ENCODE results near the gene MMP7.

MMP7 gene

GRCh38 chr11:102493524-102493923 lies 37.0 kb downstream of the MMP7 start:
- DNase-seq (ENCODE audit: low read depth): no peak

DNA sequence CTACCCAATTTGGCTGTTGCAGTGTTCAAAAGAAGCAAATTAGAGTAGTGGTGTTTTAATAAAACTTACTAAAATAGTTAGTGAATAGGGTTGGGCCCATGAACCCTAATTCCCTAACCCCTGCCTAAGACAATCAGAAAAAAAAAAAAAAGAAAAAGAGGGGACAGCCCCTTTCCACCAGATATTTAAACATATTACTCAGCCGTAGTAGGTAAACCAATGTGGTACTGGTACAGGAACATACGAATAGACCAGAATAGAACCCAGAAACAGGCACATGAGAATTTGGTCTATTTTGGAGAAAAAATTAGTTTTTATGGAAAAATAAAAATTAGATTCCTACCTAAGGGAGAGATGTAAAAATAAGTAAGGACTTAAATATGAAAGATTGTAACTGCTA lies 38.6 kb downstream of the MMP7 start:
- no peak for DNase-seq (ENCODE audit: low read depth)

GRCh38 chr11:102489186-102490145 lies 41.1 kb downstream of the MMP7 start:
- DNase-seq (ENCODE audit: low read depth): no peak

- DNase-seq (ENCODE audit: low read depth): no peak
Measured at GRCh38 chr11:102488208-102488607, 42.3 kb downstream of the MMP7 start.

- DNase-seq (ENCODE audit: low read depth): no peak
Measured at GRCh38 chr11:102487214-102487613, 43.3 kb downstream of the MMP7 start.

DNA sequence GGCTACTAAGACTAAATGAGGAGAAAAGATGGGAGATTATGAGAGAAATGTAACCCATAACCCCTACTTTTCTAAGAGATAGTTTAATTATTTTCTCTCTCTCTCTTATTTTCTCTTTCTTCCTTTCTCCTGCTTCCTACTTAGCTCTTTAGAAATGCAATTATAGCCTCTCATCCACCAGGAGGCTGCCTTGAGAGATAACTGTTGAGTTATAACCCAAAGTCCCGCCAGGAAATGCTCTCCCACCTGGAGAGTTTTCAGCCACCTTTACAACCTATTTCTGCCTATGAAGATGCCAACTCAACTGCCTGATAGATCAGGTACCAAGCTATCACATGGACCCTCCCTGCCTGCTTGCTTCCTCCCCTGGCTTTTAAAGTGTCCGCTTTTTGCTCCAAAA lies 44.0 kb downstream of the MMP7 start:
- no peak for DNase-seq (ENCODE audit: low read depth)

DNA sequence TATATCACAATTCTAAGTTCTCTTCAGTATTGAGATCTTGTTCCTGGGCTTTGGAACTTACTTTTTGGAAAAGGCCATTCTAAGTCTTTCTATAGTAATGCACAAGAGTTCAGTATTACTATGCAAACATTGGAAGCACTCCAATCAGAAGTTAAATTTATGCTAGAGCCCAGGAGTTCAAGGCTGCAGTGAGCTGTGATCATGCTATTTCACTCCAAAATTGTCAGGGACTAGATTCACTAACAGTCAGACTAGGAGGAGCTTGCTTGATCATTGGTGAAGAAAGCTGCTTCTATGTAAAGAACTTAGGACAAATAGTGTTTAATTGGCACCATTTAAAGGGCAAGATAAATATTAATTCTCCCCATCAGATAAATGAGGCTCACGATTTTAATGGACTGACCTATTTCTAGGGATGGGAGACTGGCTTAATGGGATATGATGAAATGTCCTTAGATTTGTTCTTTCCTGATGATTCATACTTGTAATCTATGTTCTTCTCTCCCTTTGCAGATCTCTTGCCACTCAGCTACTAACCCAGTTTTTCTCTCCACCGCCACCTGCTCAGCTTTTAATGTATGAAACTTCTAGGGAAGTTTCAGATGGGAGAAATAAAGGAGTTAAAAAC lies 45.3 kb downstream of the MMP7 start:
- DNase-seq (ENCODE audit: low read depth): no peak

GRCh38 chr11:102482433-102482832 lies 48.1 kb downstream of the MMP7 start:
- DNase-seq (ENCODE audit: low read depth): no peak

GRCh38 chr11:102479733-102480132 lies 50.8 kb downstream of the MMP7 start:
- DNase-seq (ENCODE audit: low read depth): no peak

GRCh38 chr11:102478673-102479299 lies 51.8 kb downstream of the MMP7 start:
- DNase-seq (ENCODE audit: low read depth): no peak

DNA sequence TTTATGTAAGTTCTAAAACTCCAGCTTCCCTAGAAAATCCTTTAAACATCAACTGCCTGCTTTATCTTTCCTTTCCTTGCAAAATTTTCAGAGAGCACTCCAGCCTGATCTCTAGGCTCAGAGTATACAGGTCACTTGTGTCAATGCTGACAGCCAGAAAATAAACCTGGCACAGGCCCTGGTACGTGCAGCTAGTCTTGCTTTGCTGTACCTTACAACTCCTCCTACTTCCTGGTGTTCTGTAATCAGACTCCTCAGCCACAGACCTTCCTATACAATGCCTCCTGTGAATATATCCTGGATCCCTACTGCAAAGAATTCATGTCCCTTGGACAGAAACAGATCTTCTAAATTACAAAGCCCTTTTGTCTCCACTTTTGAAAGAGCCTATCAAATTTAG lies 53.7 kb downstream of the MMP7 start:
- no peak for DNase-seq (ENCODE audit: low read depth)

DNA sequence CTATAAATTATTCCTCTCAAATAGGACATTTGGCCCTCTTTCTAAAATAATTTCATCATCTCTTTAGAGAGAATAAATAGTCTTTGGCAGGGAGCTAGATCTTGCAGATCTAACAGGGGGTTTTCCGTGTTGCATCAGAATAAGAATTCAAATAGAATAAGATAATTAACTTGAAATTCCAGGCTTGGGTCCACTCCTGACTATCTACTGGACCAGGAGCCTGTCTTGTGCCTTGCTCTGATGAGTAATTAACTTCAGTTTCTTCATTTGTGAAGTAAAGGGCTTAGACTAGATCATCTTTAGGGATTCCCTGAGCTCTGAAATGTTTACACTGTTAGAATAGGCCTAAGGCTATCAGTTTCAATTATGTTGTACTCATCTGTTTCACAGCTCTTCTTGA lies 54.5 kb downstream of the MMP7 start:
- DNase-seq (ENCODE audit: low read depth): no peak

- no peak for DNase-seq (ENCODE audit: low read depth)
Measured at GRCh38 chr11:102473543-102473942, 57.0 kb downstream of the MMP7 start.

DNA sequence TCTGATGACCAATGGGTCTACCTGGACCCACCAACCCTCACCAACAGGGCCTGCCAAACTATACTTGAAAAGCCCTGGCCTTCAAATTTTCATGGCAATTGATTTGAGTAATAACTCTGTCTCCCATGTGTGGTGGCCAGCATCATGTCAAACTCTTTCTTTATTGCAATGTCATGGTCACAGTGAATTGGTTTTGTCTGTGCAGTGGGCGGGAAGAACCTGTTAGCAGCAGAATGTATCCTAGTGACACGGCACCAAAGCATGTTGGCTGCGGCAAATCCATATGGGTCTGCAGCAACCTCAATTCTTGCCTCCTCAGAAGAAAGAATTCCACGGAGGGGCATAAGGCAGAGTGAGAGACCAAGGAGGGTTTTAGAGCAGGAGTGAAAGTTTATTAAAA lies 58.4 kb downstream of the MMP7 start:
- no peak for DNase-seq (ENCODE audit: low read depth)

GRCh38 chr11:102471474-102471873 lies 59.1 kb downstream of the MMP7 start:
- DNase-seq (ENCODE audit: low read depth): no peak
